MG63 (cell line): ENCODE results near the gene RAMACL. TPM values are rescaled to one million over a fixed set of nuclear protein-coding genes. Genes with fewer than 3 reads are reported as not detected.

Experiments
- DNase-seq: peaks from one replicate; pipeline ENCODE4 v3.0.0-alpha.2; 2020
- H3K27me3 ChIP-seq: fragments of 250-450 bp; sonication (Bioruptor Pico); 2 replicates; pipeline ENCODE4 v1.5.1; 2020; ENCODE audit warnings: mild to moderate bottlenecking, moderate library complexity
- H3K36me3 ChIP-seq: fragments of 250-450 bp; sonication (Bioruptor Pico); 2 replicates; pipeline ENCODE4 v1.5.1; 2020; ENCODE audit warnings: mild to moderate bottlenecking, moderate library complexity
- H3K4me3 ChIP-seq: fragments of 250-450 bp; sonication (Bioruptor Pico); 2 replicates; pipeline ENCODE4 v1.5.1; 2020; ENCODE audit warnings: mild to moderate bottlenecking, moderate library complexity
- H3K9me3 ChIP-seq: fragments of 250-450 bp; sonication (Bioruptor Pico); 2 replicates; pipeline ENCODE4 v1.5.1; 2020; ENCODE audit warnings: mild to moderate bottlenecking, moderate library complexity
- total RNA-seq: library from RNA; depleted of rRNA; stranded (reverse); fragments of >200 nt; shearing (Covaris generic); gene quantifications from 2 replicates; pipeline ENCODE4 v1.2.3, GENCODE V29; 2014; ENCODE audit warnings: low replicate concordance

Gene RAMACL
- total RNA-seq, 1 experiment from 2014 or later, result 0.13 TPM

DNA sequence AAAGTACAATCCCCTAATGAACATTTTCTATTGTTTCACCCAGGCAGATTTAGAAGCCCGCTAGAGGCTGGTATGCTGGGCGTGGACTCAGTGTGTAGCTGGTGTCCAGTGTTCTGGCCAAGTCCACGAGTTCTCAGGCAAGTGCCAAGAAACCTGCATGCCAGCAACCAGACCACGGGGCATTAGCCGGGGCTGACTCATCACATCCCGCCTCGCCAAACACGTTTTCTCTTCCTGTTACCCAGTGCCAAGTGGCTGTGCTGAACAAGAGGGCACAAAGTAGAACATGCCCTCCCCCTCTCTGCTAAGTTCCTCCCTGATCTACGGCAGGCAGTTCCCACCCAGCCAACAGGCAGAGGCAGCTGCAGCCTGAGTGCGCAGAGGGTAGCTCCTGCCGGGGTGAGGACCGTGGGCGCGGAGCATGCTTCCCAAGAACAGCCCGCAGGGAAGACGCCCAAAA lies 29.6 kb downstream of the RAMACL start:
- H3K4me3 ChIP-seq, result no peak overlapping the region; the same call in 1 of the 2 replicates
- H3K9me3 ChIP-seq, result no peaks in the 10 kb centered on the region
- peak; percentile 99 for DNase-seq
- no peaks in the 10 kb centered on the region for H3K36me3 ChIP-seq
- H3K27me3 ChIP-seq, result no peaks in the 10 kb centered on the region

DNA sequence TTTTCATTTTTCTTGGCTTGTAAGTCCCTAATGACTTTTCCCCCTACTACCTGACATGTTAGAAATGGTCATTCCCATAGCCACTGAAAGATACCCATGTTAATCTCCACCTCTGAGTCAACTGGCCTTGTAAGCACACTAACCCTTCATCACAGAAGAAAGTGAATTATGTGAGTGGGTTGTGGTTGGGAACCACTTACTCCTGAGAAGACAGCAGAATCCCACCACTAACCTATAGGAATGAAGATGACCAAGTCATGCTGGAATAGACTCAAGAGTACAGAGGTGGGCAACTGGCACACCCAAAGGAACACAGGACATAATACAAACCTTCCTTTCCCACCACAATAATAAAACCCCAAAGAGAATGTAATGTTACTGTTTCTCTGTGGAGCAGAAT lies 30.1 kb downstream of the RAMACL start:
- no peak for DNase-seq
- Histone ChIP-seq H3K36me3 (no peaks in the 10 kb centered on the region), H3K4me3 (no peak overlapping the region), H3K27me3 (no peaks in the 10 kb centered on the region), H3K9me3 (no peaks in the 10 kb centered on the region)

DNA sequence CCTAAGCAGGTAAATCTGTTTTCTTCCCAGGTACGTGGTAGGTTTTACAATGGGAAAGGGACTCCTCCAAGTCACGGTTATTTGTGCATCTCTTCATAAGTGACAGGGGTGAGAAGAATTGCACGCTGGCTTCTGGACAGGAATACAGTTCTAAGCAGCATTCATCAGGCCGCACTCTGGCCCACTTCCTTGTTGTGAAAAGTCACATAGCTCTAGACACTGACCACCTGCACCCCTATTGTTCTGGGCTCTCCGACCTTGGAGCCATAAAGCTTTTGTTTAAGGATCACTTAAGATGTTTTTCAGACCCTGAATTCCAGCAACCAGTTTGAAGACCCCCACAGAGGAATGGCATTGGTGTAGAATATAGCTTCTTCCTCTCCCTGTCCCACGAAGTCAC lies 31.4 kb downstream of the RAMACL start:
- H3K27me3 ChIP-seq, result no peaks in the 10 kb centered on the region
- no peak for DNase-seq
- H3K36me3 ChIP-seq, result no peaks in the 10 kb centered on the region
- no peak overlapping the region for H3K4me3 ChIP-seq
- H3K9me3 ChIP-seq, result no peaks in the 10 kb centered on the region

DNA sequence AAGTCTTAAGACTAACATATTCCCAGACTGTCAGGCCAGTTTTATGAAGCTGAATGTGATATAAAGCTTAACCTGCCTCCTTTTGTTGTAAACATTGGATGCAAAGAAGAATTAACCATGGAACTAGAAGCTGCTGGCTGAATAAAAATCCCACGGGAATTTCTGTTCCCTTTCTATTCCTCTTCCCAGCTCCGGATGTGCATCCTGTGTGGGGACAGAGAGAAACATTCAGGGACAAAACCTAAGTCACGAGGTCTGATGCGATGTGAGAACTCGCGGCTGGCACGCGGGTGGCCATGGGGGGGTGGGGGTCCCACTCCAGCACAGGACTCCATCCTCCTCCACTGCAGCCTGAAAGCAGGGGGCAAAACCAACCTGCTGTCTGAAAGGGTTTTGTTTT lies 32.2 kb downstream of the RAMACL start:
- no peaks in the 10 kb centered on the region for H3K27me3 ChIP-seq
- no peaks in the 10 kb centered on the region for H3K36me3 ChIP-seq
- no peaks in the 10 kb centered on the region for H3K9me3 ChIP-seq
- H3K4me3 ChIP-seq, result no peak overlapping the region
- DNase-seq, result no peak

DNA sequence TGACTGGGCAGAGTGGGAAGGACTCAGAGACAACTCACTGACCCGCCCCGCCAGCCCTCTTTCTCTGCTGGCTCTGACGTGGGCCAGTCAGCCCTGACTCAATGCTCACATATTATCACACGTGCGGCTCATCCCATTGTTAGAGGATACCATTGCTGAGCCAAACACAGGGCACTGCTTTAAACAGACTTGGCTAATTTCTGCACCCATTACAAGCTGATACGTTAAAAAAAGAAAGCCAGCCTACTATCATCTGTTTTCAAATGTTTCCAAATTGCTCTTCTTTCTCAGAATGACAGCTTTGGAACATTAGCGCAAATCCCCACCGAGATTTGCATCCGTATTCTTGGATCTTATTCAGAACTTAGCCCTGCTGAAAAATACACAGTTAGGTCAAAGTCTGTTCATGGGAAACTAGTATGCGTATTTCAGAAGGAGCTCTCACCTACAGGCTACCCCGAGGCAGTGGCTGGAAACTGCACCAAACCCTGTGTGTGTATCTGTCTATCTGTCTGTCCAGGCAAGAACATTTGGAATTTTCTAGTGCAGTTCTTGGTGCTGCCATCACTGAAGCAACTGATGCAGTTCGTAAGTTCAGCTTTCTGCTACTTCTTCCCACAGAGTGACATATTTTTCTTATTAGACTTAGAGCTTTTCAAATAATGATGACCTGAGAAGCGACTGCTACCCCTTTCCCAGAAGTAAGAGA lies 32.8 kb downstream of the RAMACL start:
- H3K4me3 ChIP-seq, result no peak overlapping the region
- peak; percentile 89 for DNase-seq
- no peaks in the 10 kb centered on the region for H3K9me3 ChIP-seq
- no peaks in the 10 kb centered on the region for H3K36me3 ChIP-seq
- H3K27me3 ChIP-seq, result no peaks in the 10 kb centered on the region

DNA sequence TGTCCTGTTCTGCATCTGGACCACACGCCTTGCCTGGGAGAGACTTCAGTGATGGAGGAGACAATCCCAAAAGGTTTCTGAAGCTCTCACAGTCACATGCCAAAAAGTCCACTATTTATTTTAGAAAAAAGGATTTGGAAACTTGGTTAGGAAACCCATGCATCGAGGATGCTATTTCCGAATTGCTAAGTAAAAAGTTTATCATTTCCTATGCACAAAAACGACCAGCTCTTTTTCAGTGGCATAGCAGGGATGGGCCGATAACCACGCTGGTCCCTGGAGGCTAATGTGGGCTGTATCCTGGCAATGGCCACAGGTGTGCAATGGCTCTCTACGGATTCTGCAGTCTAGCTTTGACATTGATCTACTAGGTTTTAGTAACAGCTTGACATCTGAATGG lies 33.9 kb downstream of the RAMACL start:
- H3K27me3 ChIP-seq, result no peaks in the 10 kb centered on the region
- H3K36me3 ChIP-seq, result no peaks in the 10 kb centered on the region
- DNase-seq, result no peak
- no peak overlapping the region for H3K4me3 ChIP-seq
- no peaks in the 10 kb centered on the region for H3K9me3 ChIP-seq

DNA sequence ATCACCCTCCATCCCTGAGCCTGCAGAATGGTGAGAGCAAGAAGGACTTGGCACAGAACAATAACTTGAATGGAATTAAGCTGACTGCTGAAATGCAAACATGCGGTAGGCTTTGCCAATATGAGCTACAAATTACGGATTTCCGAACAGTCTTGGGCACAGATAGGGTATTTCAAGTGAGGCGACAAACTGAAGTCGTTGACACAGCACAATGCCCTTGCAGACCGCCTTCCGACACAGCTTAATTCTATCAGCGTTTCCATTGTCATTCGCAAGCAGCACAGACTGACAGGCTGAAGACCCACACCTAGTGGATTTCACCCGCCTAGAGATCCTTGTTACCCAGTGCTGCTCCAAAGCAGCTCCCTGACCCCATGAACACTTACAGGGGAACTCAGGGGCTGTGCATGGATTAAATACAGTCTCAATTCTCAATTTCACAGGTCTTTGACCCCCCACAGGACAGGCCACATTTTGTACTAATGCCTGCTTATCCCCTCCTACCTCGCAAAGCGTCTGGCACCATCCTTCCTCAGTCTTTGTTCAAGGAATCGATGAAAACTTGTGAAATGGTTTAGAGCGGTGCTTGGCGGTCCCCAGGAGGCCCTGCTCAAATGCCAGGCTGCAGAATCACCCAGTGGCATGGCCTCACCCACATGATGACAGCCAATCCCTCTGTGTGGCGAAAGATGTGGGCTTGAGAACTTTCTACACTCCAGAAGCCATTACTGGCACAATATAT lies 34.6 kb downstream of the RAMACL start:
- no peak for DNase-seq
- Histone ChIP-seq H3K9me3 (no peaks in the 10 kb centered on the region), H3K4me3 (no peak overlapping the region), H3K36me3 (no peaks in the 10 kb centered on the region), H3K27me3 (no peaks in the 10 kb centered on the region)

DNA sequence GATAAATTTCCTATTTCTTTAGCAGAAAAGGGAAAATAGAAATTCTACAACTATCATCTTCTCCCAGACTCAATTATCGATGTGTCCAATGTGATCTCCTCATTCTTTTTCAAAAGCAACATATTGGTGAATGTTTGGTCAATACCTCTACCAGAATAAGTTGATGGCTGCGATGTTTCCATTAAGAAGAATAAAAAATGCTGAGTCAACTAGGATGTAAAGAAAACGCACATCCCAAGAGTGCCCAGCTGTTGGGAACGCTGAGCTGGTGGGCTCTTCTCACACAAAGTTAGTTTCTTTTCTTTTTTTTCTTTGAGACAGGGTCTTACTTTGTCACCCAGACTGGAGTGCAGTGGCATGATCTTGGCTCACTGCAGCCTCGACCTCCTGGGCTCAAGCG lies 39.8 kb downstream of the RAMACL start:
- Histone ChIP-seq H3K9me3 (no peaks in the 10 kb centered on the region), H3K36me3 (no peaks in the 10 kb centered on the region), H3K4me3 (no peak overlapping the region), H3K27me3 (no peaks in the 10 kb centered on the region)
- DNase-seq, result no peak

DNA sequence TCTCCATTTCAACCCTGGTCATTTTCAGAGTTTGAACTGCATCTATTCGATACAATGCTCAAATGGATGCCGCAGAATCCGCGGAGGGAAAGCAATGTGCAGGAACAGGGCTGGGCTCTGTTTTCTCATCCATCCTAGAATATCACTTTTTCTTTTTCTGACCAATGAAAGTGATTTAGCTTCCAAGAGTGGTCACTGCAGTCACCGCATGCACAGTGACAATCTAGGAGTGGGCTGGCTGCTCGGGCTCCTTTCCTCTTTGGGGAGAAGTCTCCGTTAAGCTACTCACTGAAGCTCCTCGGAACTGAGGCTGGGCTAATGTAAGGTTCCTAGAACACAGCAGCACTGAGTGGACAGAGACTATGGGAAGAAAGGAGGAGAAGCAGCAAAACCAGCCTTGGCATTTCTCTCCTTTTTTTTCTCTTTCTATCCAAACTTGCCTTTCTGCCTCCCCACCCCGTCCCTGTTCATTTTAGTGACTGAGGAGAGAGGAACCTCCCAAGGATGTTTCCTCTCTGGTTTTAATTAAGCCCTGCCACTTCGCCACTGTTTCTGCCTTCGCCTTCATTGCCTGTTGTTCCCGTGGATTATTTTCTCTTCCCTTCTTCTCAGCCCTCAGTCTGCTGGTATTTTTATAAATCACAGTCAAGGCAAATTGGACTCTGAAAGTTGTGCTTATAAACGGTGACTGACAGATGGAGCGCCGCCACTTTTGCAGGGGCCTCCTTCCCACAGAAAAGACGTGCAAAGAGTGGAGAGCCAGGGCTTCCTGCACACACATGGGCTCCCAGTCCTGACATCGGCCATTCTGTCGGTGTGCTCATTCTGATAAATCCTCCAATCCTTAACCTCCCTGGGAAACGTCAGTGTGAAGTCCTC lies 41.1 kb downstream of the RAMACL start:
- H3K9me3 ChIP-seq, result no peaks in the 10 kb centered on the region
- H3K4me3 ChIP-seq, result no peak overlapping the region
- no peaks in the 10 kb centered on the region for H3K27me3 ChIP-seq
- DNase-seq, result no peak
- H3K36me3 ChIP-seq, result no peaks in the 10 kb centered on the region

DNA sequence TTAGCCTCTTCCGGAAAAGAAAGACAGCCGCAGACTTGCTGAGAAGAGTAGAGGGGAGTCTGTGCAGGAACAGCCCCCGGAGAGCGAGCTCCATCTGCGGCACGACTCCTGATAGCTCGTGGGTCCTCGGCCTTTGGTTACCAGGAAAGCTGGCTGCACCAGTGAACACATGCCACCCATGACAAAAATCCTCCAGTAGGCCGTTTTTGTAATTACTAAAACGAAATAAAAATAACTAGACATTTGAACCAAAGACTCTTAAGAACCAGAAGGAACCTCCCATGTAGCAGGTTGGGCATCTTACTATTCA lies 42.2 kb downstream of the RAMACL start:
- Histone ChIP-seq H3K4me3 (no peak overlapping the region), H3K9me3 (no peaks in the 10 kb centered on the region), H3K27me3 (no peaks in the 10 kb centered on the region), H3K36me3 (no peaks in the 10 kb centered on the region)
- DNase-seq, result no peak

DNA sequence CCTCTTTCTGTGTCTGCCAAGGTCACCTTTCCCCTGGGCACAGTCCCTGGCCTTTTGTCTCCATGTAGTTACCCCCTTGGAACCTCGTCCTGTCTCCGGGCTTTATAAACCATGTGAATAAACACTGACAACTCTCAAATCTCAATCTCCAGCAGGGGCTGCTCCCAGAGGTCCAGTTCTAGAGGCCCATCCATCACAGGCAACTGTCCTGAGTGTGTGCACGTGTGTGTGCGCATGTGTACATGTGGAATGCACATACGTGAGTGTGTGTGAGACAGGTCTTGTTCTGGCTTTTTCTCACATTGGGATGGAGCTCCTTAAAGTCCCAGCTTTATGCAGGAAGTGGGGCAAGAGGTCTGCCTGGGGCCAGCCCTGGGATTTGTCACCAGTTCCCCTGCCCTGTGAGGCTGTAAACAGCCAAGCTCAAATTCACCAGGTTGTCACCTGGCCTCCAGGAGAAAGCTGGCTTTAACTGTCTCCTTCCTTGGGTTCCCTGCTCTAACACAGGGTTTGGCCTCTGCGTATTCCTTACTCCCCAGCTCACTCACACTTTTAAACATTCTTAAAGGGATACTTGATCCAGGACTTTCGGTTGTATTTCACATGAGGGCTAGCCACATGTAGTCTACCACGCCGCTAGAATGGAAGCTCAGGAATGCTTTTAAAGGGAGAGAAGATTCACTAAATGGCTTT lies 42.7 kb downstream of the RAMACL start:
- Histone ChIP-seq H3K9me3 (no peaks in the 10 kb centered on the region), H3K36me3 (no peaks in the 10 kb centered on the region), H3K27me3 (no peaks in the 10 kb centered on the region), H3K4me3 (no peak overlapping the region)
- no peak for DNase-seq

DNA sequence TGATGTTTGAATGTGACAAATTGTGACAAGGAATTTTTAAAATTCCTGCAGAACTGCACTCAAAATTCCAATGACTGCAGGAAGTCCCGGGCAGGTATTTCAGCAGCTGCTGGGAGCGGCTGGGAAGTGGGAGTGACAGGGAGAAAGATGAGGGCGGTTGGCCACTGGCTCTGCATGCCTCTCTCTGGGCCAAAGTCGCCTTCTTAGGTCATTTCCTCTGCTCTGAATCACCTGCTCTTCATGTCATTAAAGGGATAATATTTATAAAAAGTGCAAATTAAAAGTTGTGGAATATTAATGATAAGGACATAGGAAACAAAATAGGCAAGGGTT lies 43.9 kb downstream of the RAMACL start:
- DNase-seq, result no peak
- Histone ChIP-seq H3K27me3 (no peaks in the 10 kb centered on the region), H3K4me3 (no peak overlapping the region), H3K36me3 (no peaks in the 10 kb centered on the region), H3K9me3 (no peaks in the 10 kb centered on the region)

DNA sequence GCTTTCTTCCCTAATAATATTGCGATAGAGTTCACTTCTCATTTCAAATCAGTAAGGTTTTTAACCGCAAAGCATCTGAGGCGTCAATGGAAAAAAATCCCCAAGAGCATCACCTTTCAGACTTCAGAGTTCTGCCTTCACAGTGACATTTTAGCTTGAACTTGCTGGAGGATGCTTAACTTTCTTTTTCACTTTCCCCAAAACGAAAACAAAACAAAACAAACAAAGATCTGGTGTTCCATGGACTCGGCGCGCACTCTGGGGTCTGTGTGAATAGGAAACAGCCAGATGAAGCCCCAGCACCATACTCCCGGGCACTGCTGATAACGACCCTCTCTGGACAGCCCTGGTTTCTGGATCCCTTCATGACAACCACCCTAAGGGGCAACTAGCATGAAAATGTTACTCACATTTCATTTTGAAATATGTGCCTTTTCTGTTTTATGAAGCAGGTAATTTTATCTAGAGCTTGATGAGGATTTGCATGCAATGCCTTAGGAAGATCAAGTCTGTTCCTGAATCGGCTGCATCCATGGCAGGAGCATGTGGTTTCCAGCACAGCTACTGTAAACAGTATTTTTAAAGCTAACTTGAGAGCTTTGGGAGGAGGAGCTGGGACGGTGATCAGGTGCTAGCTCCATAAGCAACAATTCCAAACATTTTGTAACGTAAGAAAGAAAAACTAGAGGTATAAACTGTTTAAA lies 44.5 kb downstream of the RAMACL start:
- H3K4me3 ChIP-seq, result no peak overlapping the region
- H3K9me3 ChIP-seq, result no peaks in the 10 kb centered on the region
- DNase-seq, result no peak

DNA sequence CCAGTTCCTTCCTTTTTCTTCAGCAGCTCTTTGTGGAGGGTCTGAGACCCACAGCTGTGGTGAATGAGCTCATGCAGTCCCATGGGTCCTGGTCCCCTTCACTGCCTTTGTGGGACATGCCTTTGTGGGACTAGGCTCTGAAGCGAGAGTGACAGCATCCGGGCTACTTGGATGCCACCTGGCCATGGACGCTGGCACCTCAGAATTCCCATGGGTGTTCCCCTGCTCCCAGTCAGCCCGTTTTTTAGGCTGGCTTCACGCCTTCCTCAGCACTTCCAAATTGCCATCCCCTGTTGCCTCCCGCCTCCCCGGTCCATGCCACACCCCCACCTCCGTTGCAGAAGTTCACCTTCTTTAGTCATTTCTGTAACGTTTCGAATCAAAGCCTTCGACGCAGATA lies 45.1 kb downstream of the RAMACL start:
- no peaks in the 10 kb centered on the region for H3K27me3 ChIP-seq
- DNase-seq, result no peak
- H3K36me3 ChIP-seq, result no peaks in the 10 kb centered on the region
- H3K4me3 ChIP-seq, result peak overlapping the region; percentile 24; the same call in 1 of the 2 replicates
- H3K9me3 ChIP-seq, result no peaks in the 10 kb centered on the region

More for the DNA sequence above, 44.5 kb downstream of the RAMACL start:
- H3K36me3 ChIP-seq, result no peaks in the 10 kb centered on the region
- H3K27me3 ChIP-seq, result no peaks in the 10 kb centered on the region

DNA sequence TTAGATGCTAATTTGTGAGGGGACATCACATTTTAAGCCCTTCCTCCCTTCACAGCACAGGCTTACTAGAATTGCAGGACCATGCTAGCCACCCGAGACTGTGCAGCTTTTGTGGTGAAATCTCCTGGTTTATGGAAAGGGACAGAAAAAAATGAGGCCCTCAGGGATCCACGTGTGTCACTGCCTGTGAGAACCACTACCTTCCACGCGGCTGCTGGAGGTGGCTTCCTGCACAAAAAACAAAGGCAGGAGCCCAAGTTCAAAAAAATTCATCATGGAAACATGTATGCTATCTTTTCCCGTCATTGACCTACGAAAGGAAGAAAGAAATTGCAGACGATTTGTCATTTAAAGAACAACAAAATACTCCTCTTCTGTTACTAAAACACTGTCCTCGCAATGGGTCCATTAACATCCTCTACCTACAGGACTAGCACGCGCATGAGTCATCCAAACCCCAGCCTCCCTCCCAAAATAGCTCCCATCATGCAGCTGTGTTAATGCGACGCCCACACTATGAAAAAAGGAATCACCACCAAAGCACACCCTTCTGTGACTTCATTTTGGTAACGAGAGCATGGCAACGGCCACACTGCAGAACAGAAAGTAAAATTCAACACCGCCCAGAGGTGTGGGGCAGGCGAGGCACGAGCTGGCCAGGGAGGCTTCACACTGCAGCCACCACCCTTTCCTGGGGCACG lies 45.7 kb downstream of the RAMACL start:
- H3K4me3 ChIP-seq, result peak overlapping the region; percentile 24; the same call in 1 of the 2 replicates
- H3K9me3 ChIP-seq, result no peaks in the 10 kb centered on the region
- no peaks in the 10 kb centered on the region for H3K27me3 ChIP-seq
- no peaks in the 10 kb centered on the region for H3K36me3 ChIP-seq
- peak; percentile 69 for DNase-seq

DNA sequence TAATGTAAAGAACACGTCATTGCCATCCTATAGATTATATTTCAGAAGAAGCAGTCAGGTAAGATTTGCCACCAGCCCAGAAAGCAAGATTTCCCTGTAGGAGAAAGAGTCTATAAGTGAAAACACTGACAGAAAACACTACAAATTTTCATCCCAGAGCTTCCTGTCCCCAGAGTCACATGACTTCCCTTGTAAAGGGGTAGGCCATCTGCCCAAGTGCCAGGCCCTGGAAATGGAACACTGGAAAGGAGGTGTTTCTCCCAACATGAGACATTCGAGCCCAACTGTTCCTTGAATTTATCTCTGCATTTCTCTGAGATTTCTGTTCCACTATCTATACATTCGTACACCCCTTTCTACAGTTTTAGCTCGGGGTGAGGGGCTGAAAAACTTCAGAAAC lies 46.9 kb downstream of the RAMACL start:
- Histone ChIP-seq H3K36me3 (no peaks in the 10 kb centered on the region), H3K4me3 (no peak overlapping the region)
- no peak for DNase-seq

More for the DNA sequence above, 46.9 kb downstream of the RAMACL start:
- H3K9me3 ChIP-seq, result no peaks in the 10 kb centered on the region
- no peaks in the 10 kb centered on the region for H3K27me3 ChIP-seq
